Muscle of leg (tissue), 11 donors: ENCODE data around the gene ZFYVE9. TPM values are rescaled to one million over a fixed set of nuclear protein-coding genes. Genes with fewer than 3 reads are reported as not detected.
"Not testable (repeated sequence)": the region's sequence is repeated elsewhere in the genome, so short reads cannot be mapped to it uniquely, and the experiment has no call there.

Experiments
- DNase-seq: peaks from one replicate; pipeline ENCODE4 v3.0.0; 2013
- H3K27ac ChIP-seq: one replicate; pipeline ENCODE4 v1.5.1; 2013; ENCODE audit warnings: mild to moderate bottlenecking, low read length, control low read depth
- H3K27me3 ChIP-seq: one replicate; pipeline ENCODE4 v1.6.1; 2013; ENCODE audit warnings: low read length; ENCODE audit not compliant: control insufficient read depth, insufficient read depth
- H3K36me3 ChIP-seq: one replicate; pipeline ENCODE4 v1.6.1; 2013; ENCODE audit warnings: low read length; ENCODE audit not compliant: control insufficient read depth, insufficient read depth
- H3K4me1 ChIP-seq: one replicate; pipeline ENCODE4 v1.6.1; 2013; ENCODE audit warnings: low read length; ENCODE audit not compliant: control insufficient read depth, insufficient read depth
- H3K4me3 ChIP-seq: one replicate; pipeline ENCODE4 v1.5.1; 2013; ENCODE audit warnings: low read length, control low read depth
- H3K9me3 ChIP-seq: replicated peaks from 2 replicates; pipeline ENCODE4 v1.6.1; 2013; ENCODE audit warnings: low read depth, low read length; ENCODE audit not compliant: control insufficient read depth
- WGBS: methylation state at CpG from one replicate; pipeline ENCODE4 v1.1.5; 2013; ENCODE audit warnings: missing lambda C conversion rate; ENCODE audit not compliant: insufficient coverage; 5-methylcytosine and 5-hydroxymethylcytosine counted together
- polyA plus RNA-seq, 8 donors: library from polyadenylated mRNA; unstranded; fragments of 120-200 nt; gene quantifications; one replicate each; pipeline versions ENCODE4 v1.2.1 to v1.2.3, GENCODE V29; 2013; ENCODE audit warnings: inconsistent platforms in 1 of 8, low replicate concordance in 1 of 8; ENCODE audit not compliant: insufficient read length in 8 of 8, insufficient read depth in 1 of 8
- total RNA-seq: library from RNA; stranded (reverse); fragments of 120-200 nt; gene quantifications from one replicate; pipeline ENCODE4 v1.2.4, GENCODE V29; 2013

Gene ZFYVE9
- total and polyA plus RNA-seq, 9 donors: 13.7 to 27.4 (median 19.8) TPM

- no CpG with 5 or more reads among the region's 4 CpGs for WGBS
These were observed 22.7 kb downstream of the ZFYVE9 start for GRCh38 chr1:52164604-52165003.

GRCh38 chr1:52166996-52167753, 25.3 kb downstream of the ZFYVE9 start:
- Histone ChIP-seq H3K4me1 (no peaks in the 10 kb centered on the region), H3K4me3 (no peak overlapping the region), H3K27me3 (no peaks in the 10 kb centered on the region), H3K9me3 (peaks cover 5% of the 10 kb centered on the region), H3K36me3 (no peaks in the 10 kb centered on the region), H3K27ac (no peak overlapping the region)
- WGBS: no CpG with 5 or more reads among the region's 6 CpGs
- DNase-seq: no peak

More at GRCh38 chr1:52164604-52165003, 22.7 kb downstream of the ZFYVE9 start:
- H3K9me3 ChIP-seq: no peaks in the 10 kb centered on the region
- no peak overlapping the region for H3K4me3 ChIP-seq
- no peaks in the 10 kb centered on the region for H3K4me1 ChIP-seq
- H3K27me3 ChIP-seq: no peaks in the 10 kb centered on the region
- no peaks in the 10 kb centered on the region for H3K36me3 ChIP-seq
- H3K27ac ChIP-seq: no peak overlapping the region
- DNase-seq: no peak

DNA sequence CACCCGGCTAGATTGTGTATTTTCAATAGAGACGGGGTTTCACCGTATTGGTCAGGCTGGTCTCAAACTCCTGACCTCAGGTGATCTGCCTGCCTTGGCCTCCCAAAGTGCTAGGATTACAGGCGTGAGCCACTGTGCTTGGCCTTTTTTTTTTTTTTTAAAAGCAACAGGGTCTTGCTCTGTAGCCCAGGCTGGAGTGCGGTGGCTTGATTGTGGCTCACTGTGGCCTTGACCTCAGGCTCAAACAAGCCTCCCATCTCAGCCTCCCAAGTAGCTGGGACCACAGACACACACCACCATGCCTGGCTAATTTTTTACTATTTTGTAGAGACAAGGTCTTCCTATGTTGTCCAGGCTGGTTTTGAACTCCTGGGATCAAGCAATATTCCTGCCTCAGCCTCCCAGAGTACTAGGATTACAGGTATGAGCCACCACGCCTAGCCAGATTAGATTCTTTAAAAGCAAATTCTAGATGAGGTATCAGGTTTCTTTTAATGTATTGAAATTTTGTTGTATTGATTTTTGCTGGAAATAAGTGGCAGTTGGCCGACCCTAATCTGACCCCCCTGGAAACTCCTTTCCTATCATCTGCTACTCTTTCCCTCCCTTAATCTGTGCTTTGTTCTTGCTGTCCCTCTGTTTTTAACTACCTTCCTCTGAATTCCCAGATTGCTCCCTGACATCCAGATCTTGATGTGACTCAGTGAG, 26.6 kb downstream of the ZFYVE9 start:
- no peaks in the 10 kb centered on the region for H3K27me3 ChIP-seq
- no peak overlapping the region for H3K4me3 ChIP-seq
- no peak for DNase-seq
- H3K9me3 ChIP-seq: peaks cover 5% of the 10 kb centered on the region
- no peaks in the 10 kb centered on the region for H3K36me3 ChIP-seq
- no peaks in the 10 kb centered on the region for H3K4me1 ChIP-seq
- H3K27ac ChIP-seq: no peak overlapping the region
- 100% methylated on average over 1 of the region's 7 CpGs for WGBS

DNA sequence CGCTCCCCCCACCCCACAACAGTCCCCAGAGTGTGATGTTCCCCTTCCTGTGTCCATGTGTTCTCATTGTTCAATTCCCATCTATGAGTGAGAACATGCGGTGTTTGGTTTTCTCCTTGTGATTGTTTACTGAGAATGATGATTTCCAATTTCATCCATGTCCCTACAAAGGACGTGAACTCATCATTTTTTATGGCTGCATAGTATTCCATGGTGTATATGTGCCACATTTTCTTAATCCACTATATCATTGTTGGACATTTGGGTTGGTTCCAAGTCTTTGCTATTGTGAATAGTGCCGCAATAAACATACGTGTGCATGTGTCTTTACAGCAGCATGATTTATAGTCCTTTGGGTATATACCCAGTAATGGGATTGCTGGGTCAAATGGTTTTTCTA, 29.3 kb downstream of the ZFYVE9 start:
- H3K27ac ChIP-seq, H3K4me1 ChIP-seq, H3K36me3 ChIP-seq, H3K27me3 ChIP-seq, DNase-seq, H3K4me3 ChIP-seq, H3K9me3 ChIP-seq: not testable (repeated sequence)
- no CpG with 5 or more reads among the region's 5 CpGs for WGBS

GRCh38 chr1:52179073-52179472, 37.2 kb downstream of the ZFYVE9 start:
- Histone ChIP-seq H3K4me3 (no peak overlapping the region), H3K4me1 (no peaks in the 10 kb centered on the region), H3K27ac (no peak overlapping the region), H3K27me3 (no peaks in the 10 kb centered on the region), H3K36me3 (no peaks in the 10 kb centered on the region), H3K9me3 (no peaks in the 10 kb centered on the region)
- no peak for DNase-seq
- 66% methylated on average over 4 of the region's 6 CpGs for WGBS

- no peaks in the 10 kb centered on the region for H3K9me3 ChIP-seq
- no peak overlapping the region for H3K27ac ChIP-seq
- WGBS: 82% methylated on average over 2 of the region's 3 CpGs
- H3K4me1 ChIP-seq: no peaks in the 10 kb centered on the region
- H3K4me3 ChIP-seq: no peak overlapping the region
- no peaks in the 10 kb centered on the region for H3K27me3 ChIP-seq
- H3K36me3 ChIP-seq: no peaks in the 10 kb centered on the region
- no peak for DNase-seq
These were observed 38.3 kb downstream of the ZFYVE9 start for GRCh38 chr1:52180176-52180575.

GRCh38 chr1:52181759-52182158, 39.9 kb downstream of the ZFYVE9 start:
- 96% methylated on average over 26 of the region's 36 CpGs for WGBS
- not testable (repeated sequence) for H3K27ac ChIP-seq, H3K4me3 ChIP-seq, H3K36me3 ChIP-seq, H3K9me3 ChIP-seq, DNase-seq, H3K4me1 ChIP-seq, H3K27me3 ChIP-seq

GRCh38 chr1:52182328-52182727, 40.4 kb downstream of the ZFYVE9 start:
- H3K27me3 ChIP-seq, H3K4me1 ChIP-seq, H3K27ac ChIP-seq, H3K9me3 ChIP-seq, DNase-seq, H3K4me3 ChIP-seq, H3K36me3 ChIP-seq: not testable (repeated sequence)
- no CpG with 5 or more reads among the region's 5 CpGs for WGBS

GRCh38 chr1:52182874-52183400, 41.0 kb downstream of the ZFYVE9 start:
- peaks cover 3% of the 10 kb centered on the region for H3K9me3 ChIP-seq
- no peak for DNase-seq
- no peak overlapping the region for H3K27ac ChIP-seq
- H3K4me3 ChIP-seq: no peak overlapping the region
- no peaks in the 10 kb centered on the region for H3K4me1 ChIP-seq
- no peaks in the 10 kb centered on the region for H3K36me3 ChIP-seq
- no peaks in the 10 kb centered on the region for H3K27me3 ChIP-seq
- WGBS: 100% methylated on average over 2 of the region's 3 CpGs

- Histone ChIP-seq H3K4me1 (no peaks in the 10 kb centered on the region), H3K27me3 (no peaks in the 10 kb centered on the region), H3K9me3 (peaks cover 3% of the 10 kb centered on the region), H3K4me3 (no peak overlapping the region), H3K36me3 (no peaks in the 10 kb centered on the region), H3K27ac (no peak overlapping the region)
- WGBS: no CpG with 5 or more reads among the region's 2 CpGs
- DNase-seq: no peak
These were observed 44.6 kb downstream of the ZFYVE9 start for GRCh38 chr1:52186449-52186848.
